KOPT-K1 (cell line): ENCODE results near the gene PARD3B.

Source experiments
- H3K27ac ChIP-seq: fragments of 200-600 bp; sonication (generic); 2 replicates; pipeline ENCODE4 v1.5.1; 2016; ENCODE audit warnings: antibody characterized with exemption, mild to moderate bottlenecking, low read depth, low read length; ENCODE audit not compliant: poor library complexity, severe bottlenecking
- H3K36me3 ChIP-seq: fragments of 200-600 bp; sonication (generic); 2 replicates; pipeline ENCODE4 v1.5.1; 2017; ENCODE audit warnings: antibody characterized with exemption, mild to moderate bottlenecking, low read length, moderate library complexity; ENCODE audit not compliant: insufficient read depth
- H3K9me3 ChIP-seq: fragments of 200-600 bp; sonication (generic); 2 replicates; pipeline ENCODE4 v1.5.1; 2017; ENCODE audit warnings: antibody characterized with exemption, low read length, mild to moderate bottlenecking; ENCODE audit not compliant: insufficient read depth, poor library complexity, severe bottlenecking

PARD3B gene

GRCh38 chr2:205372141-205372540 lies 826.9 kb downstream of the PARD3B start:
- H3K27ac ChIP-seq, result no peak overlapping the region
- no peaks in the 10 kb centered on the region for H3K9me3 ChIP-seq
- no peaks in the 10 kb centered on the region for H3K36me3 ChIP-seq

DNA sequence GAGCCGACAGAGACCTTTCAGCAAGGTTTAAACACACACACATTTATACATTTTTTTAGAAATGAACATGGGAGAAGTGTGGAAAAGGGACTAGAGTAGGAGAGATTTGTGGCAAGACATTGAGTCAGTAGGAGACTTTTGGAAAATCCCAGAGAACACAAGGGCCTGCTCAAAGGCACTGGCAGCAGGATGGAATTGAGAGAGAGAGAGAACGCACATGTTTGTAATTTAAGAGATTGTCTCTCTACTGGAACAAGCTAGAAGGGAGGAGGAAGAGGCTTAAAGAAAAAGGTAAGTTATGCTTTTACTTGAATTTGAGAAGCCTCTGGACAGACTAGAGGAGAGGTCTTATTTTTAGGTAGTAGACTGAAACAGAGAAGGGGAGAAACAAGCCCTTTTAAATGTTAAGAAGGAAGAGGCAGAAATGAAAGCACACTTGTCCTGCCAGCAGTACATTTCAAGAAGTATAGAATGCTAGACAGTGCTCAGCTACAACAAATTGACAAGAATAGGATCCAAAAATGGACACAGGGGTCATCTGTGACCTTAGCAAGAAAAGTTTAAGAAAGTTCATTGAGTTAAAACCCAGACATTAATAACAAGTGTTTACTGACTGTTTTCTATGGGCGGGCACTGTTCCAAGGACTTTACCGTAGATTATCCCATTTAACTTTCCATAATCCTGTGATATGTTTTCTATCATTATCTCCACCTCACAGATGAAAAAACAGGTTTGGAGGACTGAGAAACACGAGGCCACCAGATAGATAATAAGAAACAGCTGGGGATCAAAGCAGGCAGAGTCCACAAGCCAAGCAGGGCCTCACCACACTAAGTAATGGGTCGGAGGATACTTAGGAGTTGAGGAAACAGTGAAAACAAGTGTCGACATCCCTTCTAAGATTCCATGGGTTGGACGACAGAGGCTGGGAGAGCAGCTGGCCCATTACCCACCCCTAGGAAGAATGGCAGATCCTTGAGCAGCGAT lies 830.5 kb downstream of the PARD3B start:
- Histone ChIP-seq H3K27ac (no peak overlapping the region), H3K36me3 (no peaks in the 10 kb centered on the region), H3K9me3 (no peaks in the 10 kb centered on the region)

DNA sequence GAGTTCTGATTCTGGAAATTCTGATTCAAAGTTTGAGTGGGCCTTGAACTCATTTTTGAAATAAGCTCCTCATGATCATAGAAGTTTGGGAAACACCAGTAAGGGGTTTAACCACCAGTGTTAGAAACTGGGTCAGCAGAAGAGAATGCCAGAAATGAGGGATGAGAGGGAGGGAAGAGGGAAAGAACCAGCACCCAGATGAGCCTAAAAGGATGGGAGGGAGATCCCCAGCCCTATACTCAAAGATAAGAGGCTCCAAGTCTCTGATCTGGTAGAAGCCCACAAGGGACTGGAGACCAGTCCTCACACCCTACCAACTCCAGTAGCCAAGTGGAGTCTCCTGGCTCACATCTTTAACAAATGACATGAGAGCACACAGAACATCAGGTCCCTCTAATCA lies 832.0 kb downstream of the PARD3B start:
- H3K9me3 ChIP-seq, result no peaks in the 10 kb centered on the region
- no peaks in the 10 kb centered on the region for H3K36me3 ChIP-seq
- no peak overlapping the region for H3K27ac ChIP-seq

- H3K36me3 ChIP-seq, result no peaks in the 10 kb centered on the region
- no peaks in the 10 kb centered on the region for H3K9me3 ChIP-seq
- no peak overlapping the region for H3K27ac ChIP-seq
Observed at GRCh38 chr2:205383601-205384000, 838.3 kb downstream of the PARD3B start.

- Histone ChIP-seq H3K36me3 (no peaks in the 10 kb centered on the region), H3K27ac (no peak overlapping the region), H3K9me3 (no peaks in the 10 kb centered on the region)
Observed at GRCh38 chr2:205386109-205386508, 840.8 kb downstream of the PARD3B start.

- Histone ChIP-seq H3K9me3 (no peaks in the 10 kb centered on the region), H3K27ac (no peak overlapping the region), H3K36me3 (no peaks in the 10 kb centered on the region)
Observed at GRCh38 chr2:205387350-205388055, 842.2 kb downstream of the PARD3B start.

DNA sequence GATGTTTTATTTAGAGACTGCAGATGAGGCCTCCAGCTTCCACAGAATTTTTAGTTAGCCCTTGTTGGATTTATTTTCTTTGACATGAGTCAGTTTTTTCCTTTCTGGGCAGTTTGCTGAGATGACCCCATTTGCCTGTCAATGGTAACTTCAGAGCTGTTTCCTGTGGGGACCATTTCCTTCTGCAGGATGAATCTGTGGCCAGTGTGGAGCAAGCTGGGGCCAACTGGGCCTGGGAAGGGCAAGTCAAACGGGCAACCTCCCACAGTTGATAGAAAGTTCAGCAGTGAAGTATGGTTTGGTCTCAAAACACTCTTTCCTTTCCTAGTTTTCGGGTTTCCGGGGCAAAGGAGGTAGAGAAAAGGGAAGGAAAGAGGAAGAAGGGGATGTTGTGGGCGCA lies 845.6 kb downstream of the PARD3B start:
- Histone ChIP-seq H3K9me3 (no peaks in the 10 kb centered on the region), H3K27ac (no peak overlapping the region), H3K36me3 (no peaks in the 10 kb centered on the region)

DNA sequence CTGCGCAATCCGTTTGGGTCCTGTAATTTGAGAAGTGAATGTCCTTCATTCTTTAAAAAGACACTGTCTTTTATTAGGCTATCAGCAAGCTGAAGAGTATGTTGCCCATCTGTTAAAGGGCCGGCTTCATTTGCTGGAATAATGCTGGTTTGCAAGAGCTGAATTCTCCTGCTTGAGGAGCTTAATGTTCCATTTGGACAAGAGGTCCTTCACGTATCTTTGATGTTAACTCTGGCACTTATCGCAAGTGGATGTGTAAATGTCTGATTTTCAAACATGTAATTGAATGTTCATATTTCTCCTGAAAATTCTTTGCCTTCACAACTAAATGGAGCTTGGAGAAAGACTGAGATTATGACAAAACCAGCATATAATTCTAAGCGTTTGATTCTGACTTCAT lies 856.2 kb downstream of the PARD3B start:
- Histone ChIP-seq H3K9me3 (no peaks in the 10 kb centered on the region), H3K27ac (no peak overlapping the region), H3K36me3 (no peaks in the 10 kb centered on the region)

DNA sequence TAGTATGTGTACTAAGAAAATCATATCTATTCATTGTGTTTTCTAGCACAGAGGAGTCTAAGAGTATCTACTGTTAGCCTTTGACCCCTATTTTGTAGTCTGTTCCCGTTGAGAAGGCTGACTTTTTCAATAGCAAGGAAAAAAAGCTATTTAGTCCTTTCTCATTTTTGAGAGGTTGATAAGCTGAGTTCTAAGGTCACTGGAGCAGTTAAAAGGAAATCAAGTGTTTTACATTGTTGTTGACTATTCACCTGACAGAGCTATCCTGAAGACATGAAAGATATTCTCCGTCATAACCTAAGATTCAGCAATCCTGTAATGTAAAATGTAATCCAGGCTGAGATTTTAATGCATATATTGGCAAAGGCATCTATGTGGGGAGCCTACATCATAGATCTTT lies 856.7 kb downstream of the PARD3B start:
- no peaks in the 10 kb centered on the region for H3K36me3 ChIP-seq
- H3K9me3 ChIP-seq, result no peaks in the 10 kb centered on the region
- no peak overlapping the region for H3K27ac ChIP-seq

- H3K9me3 ChIP-seq, result no peaks in the 10 kb centered on the region
- H3K36me3 ChIP-seq, result no peaks in the 10 kb centered on the region
- no peak overlapping the region for H3K27ac ChIP-seq
Observed at GRCh38 chr2:205403244-205403825, 858.1 kb downstream of the PARD3B start.

GRCh38 chr2:205405194-205405593 lies 859.9 kb downstream of the PARD3B start:
- H3K9me3 ChIP-seq, result no peaks in the 10 kb centered on the region
- no peak overlapping the region for H3K27ac ChIP-seq
- H3K36me3 ChIP-seq, result no peaks in the 10 kb centered on the region

DNA sequence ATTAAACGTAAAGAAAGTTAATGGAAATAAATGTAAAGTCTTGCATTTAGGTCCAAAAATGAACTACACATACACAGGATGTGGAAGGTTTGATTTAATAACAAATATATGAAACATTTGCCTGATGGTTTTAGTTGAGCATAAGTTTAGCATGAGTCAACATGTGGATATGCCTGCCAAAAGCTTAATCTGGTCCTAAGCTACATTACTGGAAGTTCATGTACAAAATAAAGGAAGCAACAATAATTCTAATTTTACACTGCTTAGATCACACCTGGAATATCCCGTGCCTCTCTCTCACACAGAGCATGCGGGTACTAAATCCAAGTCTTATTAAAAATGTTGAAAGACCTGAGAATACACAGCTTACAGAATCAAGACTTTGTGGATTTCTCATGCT lies 860.5 kb downstream of the PARD3B start:
- H3K27ac ChIP-seq, result no peak overlapping the region
- H3K9me3 ChIP-seq, result no peaks in the 10 kb centered on the region
- no peaks in the 10 kb centered on the region for H3K36me3 ChIP-seq

GRCh38 chr2:205407984-205408383 lies 862.7 kb downstream of the PARD3B start:
- H3K36me3 ChIP-seq, result no peaks in the 10 kb centered on the region
- H3K9me3 ChIP-seq, result no peaks in the 10 kb centered on the region
- no peak overlapping the region for H3K27ac ChIP-seq

DNA sequence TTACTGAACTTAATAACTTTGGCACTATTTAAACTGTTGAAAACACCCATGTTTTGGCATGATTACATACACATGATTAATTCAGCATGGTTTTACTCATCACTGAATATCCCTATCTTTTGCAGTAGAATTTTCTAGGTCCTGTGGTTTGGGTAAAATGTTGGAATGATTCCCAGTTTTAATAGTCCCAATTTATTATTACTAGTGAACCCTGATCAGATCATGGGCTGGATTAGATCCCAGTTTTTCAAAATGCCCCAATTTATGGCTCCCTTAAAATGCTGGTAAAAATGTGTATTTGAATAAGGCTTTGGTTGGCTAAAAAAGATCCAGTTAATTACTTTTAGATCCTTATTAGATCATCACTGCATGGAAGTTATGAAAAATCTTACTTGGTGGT lies 863.4 kb downstream of the PARD3B start:
- no peaks in the 10 kb centered on the region for H3K36me3 ChIP-seq
- H3K9me3 ChIP-seq, result no peaks in the 10 kb centered on the region
- H3K27ac ChIP-seq, result no peak overlapping the region

GRCh38 chr2:205409411-205409810 lies 864.1 kb downstream of the PARD3B start:
- Histone ChIP-seq H3K36me3 (no peaks in the 10 kb centered on the region), H3K27ac (no peak overlapping the region), H3K9me3 (no peaks in the 10 kb centered on the region)
